HFFc6 (cell line): Measurements from ENCODE around the gene PIGC. TPM values are rescaled to one million over a fixed set of nuclear protein-coding genes. Genes with fewer than 3 reads are reported as not detected.

Source experiments
- DNase-seq: peaks from one replicate; pipeline ENCODE4 v3.0.0-alpha.2; 2018
- H3K27ac Mint-ChIP-seq: 2 replicates; pipeline ENCODE4 v1.8.0; 2020; ENCODE audit warnings: mild to moderate bottlenecking, mixed read lengths
- H3K27me3 Mint-ChIP-seq: 2 replicates; pipeline ENCODE4 v1.8.0; 2021; ENCODE audit warnings: mild to moderate bottlenecking, moderate library complexity, mixed read lengths; ENCODE audit not compliant: insufficient read depth
- H3K36me3 Mint-ChIP-seq: 2 replicates; pipeline ENCODE4 v1.8.0; 2021; ENCODE audit warnings: low read depth, mixed read lengths
- H3K4me1 Mint-ChIP-seq: 2 replicates; pipeline ENCODE4 v1.8.0; 2020; ENCODE audit warnings: low read depth, mixed read lengths
- H3K4me3 Mint-ChIP-seq: 2 replicates; pipeline ENCODE4 v1.8.0; 2020; ENCODE audit warnings: mild to moderate bottlenecking, moderate library complexity, mixed read lengths
- H3K9me3 Mint-ChIP-seq: 2 replicates; pipeline ENCODE4 v1.8.0; 2020; ENCODE audit warnings: mild to moderate bottlenecking, mixed read lengths
- CTCF ChIP-seq: fragments of 200-600 bp; sonication (generic); IDR thresholded peaks from 2 replicates; pipeline ENCODE4 v1.5.0; 2021; ENCODE audit warnings: antibody characterized with exemption, mild to moderate bottlenecking
- total RNA-seq, 6 experiments: library from RNA; stranded (reverse); fragmentation: NEBNext Ultra II Directional; extraction: Animal tissue kit (Norgen Biotek cat#: 25700); gene quantifications; 2 replicates in 1 of 6; 3 replicates in 5 of 6; pipeline ENCODE4 v1.2.3, GENCODE V29; 2021

The PIGC gene
- total RNA-seq, 6 experiments from 2014 or later = 14.2 to 17.1 (median 15.3) TPM

GRCh38 chr1:172457479-172458130 lies 13.7 kb upstream of the PIGC start:
- H3K27ac Mint-ChIP-seq = no peak overlapping the region
- TF ChIP-seq CTCF = no peak
- DNase-seq = no peak
- H3K4me1 Mint-ChIP-seq = peaks cover 25% of the 10 kb centered on the region
- no peak overlapping the region for H3K4me3 Mint-ChIP-seq
- no peaks in the 10 kb centered on the region for H3K36me3 Mint-ChIP-seq
- no peaks in the 10 kb centered on the region for H3K9me3 Mint-ChIP-seq
- peaks cover 3% of the 10 kb centered on the region; the same call in 1 of the 2 replicates for H3K27me3 Mint-ChIP-seq

- Mint-ChIP-seq H3K4me1 (peaks cover 34% of the 10 kb centered on the region), H3K9me3 (no peaks in the 10 kb centered on the region), H3K27ac (no peak overlapping the region), H3K36me3 (no peaks in the 10 kb centered on the region), H3K27me3 (peaks cover 3% of the 10 kb centered on the region; the same call in 1 of the 2 replicates), H3K4me3 (no peak overlapping the region)
- no peak for TF ChIP-seq CTCF
- DNase-seq = no peak
Measured at GRCh38 chr1:172456344-172456769, 12.5 kb upstream of the PIGC start.

GRCh38 chr1:172455451-172455850 lies 11.6 kb upstream of the PIGC start:
- no peak for TF ChIP-seq CTCF
- peaks cover 35% of the 10 kb centered on the region for H3K4me1 Mint-ChIP-seq
- peaks cover 4% of the 10 kb centered on the region; the same call in 1 of the 2 replicates for H3K27me3 Mint-ChIP-seq
- no peak overlapping the region for H3K4me3 Mint-ChIP-seq
- no peaks in the 10 kb centered on the region for H3K9me3 Mint-ChIP-seq
- H3K27ac Mint-ChIP-seq = no peak overlapping the region
- H3K36me3 Mint-ChIP-seq = no peaks in the 10 kb centered on the region
- DNase-seq = no peak

GRCh38 chr1:172453607-172454006 lies 9.7 kb upstream of the PIGC start:
- TF ChIP-seq CTCF = no peak
- H3K36me3 Mint-ChIP-seq = no peaks in the 10 kb centered on the region
- peaks cover 49% of the 10 kb centered on the region for H3K4me1 Mint-ChIP-seq
- DNase-seq = no peak
- H3K4me3 Mint-ChIP-seq = no peak overlapping the region
- H3K27ac Mint-ChIP-seq = no peak overlapping the region
- no peaks in the 10 kb centered on the region for H3K9me3 Mint-ChIP-seq
- peaks cover 6% of the 10 kb centered on the region for H3K27me3 Mint-ChIP-seq

- Mint-ChIP-seq H3K36me3 (no peaks in the 10 kb centered on the region), H3K9me3 (no peaks in the 10 kb centered on the region), H3K27ac (no peak overlapping the region), H3K4me1 (peaks cover 51% of the 10 kb centered on the region), H3K4me3 (no peak overlapping the region), H3K27me3 (peaks cover 6% of the 10 kb centered on the region)
- no peak for DNase-seq
- TF ChIP-seq CTCF = no peak
Measured at GRCh38 chr1:172453153-172453545, 9.3 kb upstream of the PIGC start.
